ENCODE data around the gene NFYC.
A peak's percentile ranks its signal among the peaks of the same experiment; 100 is the strongest.

Gene NFYC

DNA sequence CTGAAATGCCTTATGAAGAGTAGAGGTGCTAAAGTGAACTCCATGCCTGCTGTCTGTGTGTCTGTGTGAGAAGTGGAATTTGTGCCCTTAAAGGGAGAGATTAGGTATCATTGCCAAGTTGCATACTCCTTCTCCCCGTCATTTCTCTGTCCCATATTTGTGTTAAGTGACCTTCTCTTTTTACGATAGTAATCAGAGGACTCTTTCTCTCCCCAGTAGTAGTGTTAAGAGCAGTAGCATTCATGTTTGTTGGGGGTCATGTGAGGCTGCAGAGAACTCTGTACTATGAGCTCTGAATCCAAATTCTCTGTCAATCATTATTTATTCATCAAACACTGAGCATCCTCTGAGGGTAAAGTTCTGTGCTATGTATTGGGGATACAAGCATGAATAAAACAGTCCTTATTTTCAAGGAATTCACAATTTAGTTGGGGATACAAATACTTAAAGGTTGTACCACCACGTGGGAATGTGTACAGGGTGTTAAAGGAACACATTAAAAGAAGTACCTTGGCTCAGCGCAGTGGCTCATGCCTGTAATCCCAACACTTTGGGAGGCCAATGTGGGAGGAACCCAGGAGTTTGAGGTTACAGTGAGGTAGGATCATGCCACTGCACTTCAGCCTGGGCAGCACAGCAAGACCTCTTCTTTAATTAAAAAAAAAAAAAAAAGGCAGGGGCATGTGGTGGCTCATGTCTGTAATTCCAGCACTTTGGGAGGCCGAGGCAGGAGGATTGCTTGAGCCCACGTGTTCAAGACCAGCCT, 67.3 kb downstream of the NFYC start:
- DNase-seq (ENCODE audit: low read depth in 3 of 3), result no peak

DNA sequence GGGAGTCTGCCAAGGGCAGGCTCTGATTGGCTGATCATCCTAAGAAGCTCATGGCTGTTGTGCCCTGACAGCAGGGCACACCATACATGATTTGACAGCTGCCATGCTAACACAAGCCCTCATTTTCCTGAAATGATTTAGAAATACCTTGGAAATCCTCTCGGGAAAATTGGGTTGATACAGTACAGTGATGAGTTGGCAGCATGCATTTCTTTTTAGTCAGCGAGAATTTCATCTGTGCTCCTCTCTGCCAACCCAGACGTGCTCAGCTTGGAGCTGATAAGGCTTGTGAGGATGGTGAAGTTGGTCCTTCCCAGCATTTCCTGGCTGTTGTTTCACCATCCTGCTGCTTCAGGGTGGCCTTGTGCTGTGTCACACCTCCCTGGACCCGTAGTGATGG, 69.5 kb downstream of the NFYC start:
- no peak for DNase-seq (ENCODE audit: low read depth in 3 of 3)

DNA sequence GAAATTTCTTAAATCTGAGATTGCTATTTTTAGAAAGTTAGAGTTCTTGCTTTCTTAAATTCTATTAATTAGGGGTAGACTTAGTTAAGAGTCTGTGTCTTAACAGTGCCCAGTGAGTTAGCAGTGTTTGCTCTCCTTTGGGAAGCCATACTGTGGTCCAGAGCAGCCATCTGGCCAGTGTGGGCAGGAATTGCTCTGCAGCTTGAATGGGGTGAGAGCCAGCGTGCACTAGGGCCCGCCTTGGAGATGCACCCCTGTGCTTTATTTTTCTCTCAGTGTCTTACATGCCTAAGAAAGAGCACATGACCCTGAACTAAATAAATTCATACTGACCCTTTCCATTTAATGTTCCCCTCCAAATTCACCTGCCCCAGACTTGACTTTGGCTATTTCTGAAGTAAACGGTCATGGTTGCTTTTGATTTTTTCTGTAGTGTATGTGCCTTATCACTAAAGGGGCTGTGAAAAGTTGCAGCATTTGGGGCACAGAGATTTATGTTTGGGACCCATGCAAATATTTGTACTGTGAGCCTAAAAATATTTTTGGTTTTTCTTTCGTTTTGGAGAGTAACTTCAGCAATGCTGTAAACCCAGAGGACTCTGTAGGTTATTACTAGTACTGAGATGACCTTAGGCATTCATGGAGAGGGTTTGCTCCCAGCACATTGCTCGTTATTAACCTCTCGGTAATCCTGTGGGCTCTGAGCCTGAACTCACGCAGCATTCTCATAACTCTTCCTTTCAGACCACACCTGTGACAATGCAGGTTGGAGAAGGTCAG, 70.8 kb downstream of the NFYC start:
- no peak for DNase-seq (ENCODE audit: low read depth in 3 of 3)

DNA sequence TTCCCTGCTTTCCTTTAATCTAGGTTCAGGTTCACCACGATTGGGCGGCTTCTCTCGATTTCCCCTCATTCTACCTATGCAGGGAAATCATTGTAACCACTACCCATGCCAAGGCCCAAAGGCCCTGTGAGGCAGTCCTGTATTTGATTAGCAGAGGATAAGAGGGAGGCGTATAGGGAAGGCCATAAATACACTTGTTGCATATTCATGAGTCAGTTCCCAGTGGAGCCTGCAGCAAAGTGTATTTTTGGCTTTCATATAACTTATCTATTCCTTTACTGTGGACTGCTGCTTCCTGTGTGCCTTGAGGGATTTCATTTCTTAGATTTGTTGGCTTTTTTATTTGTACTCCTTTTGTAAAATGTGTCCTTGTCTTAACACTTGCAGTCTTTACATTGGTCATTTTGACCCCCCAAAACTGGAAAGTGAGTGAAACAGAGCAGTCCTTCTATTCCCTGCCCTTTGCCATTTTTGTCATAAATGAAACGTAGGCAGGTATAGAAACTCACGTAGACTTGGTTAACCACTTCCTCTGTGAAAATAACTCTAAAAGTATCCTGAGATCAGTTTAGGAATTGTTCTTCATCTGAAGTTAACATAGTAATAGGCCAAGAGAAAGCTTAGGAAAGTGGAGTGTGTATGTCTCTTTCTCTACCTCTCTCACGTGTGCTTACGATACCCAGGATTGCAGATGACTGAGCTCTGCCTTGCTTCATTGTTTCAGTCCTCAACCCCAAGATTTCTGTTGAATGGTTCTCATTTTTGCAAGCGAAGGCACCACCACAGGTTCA, 72.4 kb downstream of the NFYC start:
- DNase-seq (ENCODE audit: low read depth in 3 of 3), result no peak

DNA sequence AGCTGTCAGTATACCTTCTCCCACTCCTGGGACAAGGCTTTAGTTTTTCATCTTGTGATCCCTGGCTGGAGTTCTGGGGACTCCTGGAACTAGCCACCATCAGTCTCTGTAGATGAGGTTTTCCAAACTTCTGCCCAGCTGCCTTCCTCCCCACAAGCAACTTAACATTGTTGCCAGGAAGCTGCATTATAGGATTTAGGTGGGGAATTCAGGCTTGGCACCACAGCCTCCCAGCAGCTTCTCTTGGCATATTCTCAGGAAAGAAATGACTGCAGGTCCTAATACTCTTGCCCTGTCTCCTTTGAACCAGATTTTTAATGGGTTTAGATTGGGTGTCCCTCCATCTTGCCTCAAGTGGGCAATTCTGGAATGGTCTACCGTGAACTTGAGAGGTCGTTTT, 73.5 kb downstream of the NFYC start:
- DNase-seq (ENCODE audit: low read depth in 3 of 3), result no peak

DNA sequence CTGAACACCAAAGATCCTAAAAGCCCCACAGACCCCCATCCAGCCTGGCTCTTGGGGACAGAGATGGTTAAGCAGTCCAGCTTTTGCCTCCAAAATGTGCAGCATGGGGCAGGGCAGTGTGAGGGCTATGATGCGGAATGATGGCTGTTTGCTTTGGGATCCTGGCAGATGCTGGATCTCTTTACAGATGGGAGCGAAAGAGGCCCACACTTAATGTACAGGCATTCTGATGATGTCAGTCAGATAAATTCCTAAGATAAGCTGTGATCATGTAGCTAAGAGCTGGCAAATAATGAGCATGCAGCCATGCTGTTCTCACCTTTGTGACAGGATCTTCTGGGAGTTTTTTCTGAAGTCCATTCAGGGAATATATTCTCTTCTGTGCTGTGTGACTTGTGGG, 74.5 kb downstream of the NFYC start:
- DNase-seq (ENCODE audit: low read depth in 3 of 3), result no peak

DNA sequence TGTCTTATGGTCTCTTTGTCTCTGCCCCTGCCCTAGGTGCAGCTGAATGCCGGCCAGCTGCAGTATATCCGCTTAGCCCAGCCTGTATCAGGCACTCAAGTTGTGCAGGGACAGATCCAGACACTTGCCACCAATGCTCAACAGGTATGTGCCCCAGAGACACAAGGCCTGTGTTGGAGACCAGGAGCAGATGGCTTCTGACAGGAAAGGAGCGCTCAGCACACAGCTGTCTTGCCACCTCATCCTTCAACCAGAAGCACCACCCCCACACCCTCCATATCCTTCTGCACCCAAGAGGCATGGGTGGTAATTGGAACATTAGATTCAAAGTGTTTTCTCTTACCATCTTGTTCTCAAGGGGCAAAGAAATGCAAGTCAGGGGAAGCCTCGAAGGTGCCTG, 75.1 kb downstream of the NFYC start:
- DNase-seq (ENCODE audit: low read depth in 3 of 3), result no peak

DNA sequence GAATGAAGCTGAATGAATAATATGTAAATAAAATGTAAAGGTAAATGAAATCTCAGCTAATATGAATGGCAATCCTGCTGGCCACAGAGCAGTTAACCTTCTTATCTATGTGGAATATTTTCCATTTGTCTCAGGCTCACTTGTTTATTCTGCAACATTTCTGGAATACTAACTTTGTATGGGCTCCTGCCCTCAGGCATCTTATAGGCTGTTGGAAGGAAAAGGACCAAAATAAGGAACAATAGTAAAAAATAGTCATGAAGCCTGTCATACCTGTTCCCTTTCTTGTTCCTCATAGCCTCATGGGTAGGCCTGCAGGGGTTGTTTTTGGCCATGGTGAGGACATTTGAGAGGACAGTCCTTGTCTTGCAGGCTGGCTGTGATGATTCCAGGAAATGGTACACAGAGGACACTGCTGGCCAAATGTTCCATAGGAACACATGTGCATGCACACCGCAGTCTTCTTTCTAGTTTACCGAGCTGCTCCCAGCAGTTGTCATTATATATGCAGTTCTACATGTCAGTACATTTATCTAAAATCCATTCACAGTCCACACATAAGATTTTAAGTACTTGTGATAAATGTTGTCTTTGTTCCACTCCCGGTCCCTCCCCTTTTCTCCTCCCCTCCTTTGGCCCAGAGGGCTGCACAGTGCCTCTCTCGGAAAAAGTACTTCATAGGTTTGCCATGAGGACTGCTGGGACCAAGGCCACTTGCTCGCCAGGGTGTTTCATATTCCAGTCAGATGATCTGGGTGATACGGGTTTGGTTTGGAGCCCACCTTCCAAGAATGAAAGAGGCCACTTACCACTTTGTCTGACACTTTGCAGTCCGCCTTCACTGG, 76.9 kb downstream of the NFYC start:
- DNase-seq (ENCODE audit: low read depth in 3 of 3), result no peak

DNA sequence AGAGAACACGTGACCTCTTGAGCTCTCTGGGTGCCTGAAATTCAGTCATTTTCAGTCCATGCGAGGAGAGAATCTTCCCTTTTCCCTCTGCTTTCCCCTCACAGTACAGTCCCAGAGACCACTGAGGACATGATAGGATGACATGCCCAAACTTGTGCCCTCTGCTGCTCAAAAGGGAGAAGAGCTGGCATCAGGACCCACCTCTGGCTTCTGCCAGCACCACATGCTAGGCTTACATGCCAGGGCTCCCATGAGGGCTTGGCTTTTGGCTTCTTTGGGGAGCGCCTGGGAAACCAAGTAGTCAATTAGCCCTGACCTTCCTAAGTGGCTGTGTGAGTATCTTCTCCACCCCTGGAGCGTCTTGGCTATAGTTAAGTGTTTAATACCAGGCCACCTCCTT, 78.3 kb downstream of the NFYC start:
- no peak for DNase-seq (ENCODE audit: low read depth in 3 of 3)

DNA sequence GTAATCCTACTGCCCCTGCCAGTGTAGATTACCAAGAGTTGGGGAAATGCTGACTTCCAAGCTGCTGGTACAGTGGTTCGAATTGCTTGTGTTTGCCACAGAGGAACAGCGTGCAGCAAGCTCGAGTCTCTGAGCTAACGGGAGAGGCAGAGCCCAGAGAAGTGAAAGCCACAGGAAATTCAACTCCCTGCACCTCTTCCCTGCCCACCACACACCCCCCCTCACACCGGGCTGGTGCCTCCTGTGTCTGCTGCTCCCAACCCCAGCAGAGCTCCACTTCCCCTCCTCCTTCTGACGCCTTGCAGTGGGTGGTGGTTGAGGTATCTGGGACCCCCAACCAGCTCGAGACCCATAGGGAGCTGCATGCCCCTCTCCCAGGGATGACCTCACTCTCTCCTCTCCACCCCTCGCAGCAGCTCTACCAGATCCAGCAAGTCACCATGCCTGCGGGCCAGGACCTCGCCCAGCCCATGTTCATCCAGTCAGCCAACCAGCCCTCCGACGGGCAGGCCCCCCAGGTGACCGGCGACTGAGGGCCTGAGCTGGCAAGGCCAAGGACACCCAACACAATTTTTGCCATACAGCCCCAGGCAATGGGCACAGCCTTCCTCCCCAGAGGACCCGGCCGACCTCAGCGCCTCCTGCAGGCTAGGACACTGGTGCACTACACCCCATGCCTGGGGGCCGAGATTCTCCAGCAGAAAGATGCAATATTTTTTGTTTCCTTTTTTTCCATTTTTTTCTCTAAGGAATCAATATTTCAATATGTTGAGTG, 79.0 kb downstream of the NFYC start:
- DNase-seq (ENCODE audit: low read depth in 3 of 3), result no peak

DNA sequence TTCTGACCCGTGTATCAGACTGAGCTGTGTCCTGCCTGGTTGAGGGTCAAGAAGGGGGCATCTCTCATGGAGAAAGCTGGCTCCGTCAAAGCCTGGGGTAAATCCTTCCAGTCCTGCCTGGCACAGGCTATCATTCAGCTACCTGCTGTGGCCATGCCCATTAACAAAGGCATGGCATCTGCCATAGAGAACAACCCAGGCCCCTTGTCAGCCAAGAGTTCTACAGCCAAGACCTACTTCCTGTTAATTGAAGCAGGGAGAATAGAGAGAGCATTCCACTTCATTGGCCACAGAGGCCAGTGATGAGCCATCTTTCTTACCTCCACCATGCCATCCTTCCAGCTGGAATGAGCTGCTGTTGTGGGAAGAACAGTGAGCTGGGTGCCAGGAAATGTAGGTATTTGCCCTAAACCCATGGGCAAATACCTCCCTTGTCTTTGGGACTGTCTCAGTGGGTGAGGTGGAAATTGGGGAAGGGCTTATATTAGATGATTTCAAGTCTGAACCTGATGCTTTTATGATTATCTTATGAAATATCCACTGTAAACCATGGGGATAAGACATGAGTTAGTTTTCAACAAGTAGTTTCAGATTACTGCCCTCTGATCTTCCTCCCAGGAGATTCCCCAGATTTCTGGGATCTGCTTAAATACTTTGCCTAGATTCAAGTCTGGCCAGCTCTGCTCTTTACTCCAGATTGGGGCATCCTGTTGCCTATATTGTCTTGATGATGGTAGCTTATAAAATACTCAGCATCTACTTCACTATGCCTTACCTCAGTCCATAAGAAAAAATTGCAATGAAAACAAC, 80.8 kb downstream of the NFYC start:
- DNase-seq (ENCODE audit: low read depth in 3 of 3), result no peak

DNA sequence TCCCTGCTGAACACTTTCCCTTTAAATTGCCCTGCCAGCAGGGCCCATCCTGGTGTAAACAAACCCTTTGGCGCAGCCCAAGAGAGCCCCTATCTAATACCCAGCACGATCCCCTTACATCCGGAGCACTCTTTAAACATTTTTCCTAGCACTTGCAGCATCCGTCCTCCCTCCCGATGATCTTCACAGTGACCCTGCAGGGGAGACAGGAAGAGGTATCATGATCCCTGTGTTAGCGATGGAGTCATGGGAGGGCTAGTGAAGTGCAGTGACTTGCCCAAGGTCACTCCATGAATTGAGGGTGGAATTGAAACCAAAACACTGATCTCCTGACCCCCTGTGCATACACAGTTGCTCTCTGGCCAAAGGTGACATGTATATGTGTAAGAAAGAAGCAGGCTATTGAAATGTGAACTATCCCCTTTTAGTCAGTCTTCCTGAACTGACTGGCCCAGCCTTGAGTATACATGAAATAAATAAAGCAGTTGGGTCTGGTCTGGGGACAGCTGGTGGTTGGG, 82.3 kb downstream of the NFYC start:
- no peak for DNase-seq (ENCODE audit: low read depth in 3 of 3)

DNA sequence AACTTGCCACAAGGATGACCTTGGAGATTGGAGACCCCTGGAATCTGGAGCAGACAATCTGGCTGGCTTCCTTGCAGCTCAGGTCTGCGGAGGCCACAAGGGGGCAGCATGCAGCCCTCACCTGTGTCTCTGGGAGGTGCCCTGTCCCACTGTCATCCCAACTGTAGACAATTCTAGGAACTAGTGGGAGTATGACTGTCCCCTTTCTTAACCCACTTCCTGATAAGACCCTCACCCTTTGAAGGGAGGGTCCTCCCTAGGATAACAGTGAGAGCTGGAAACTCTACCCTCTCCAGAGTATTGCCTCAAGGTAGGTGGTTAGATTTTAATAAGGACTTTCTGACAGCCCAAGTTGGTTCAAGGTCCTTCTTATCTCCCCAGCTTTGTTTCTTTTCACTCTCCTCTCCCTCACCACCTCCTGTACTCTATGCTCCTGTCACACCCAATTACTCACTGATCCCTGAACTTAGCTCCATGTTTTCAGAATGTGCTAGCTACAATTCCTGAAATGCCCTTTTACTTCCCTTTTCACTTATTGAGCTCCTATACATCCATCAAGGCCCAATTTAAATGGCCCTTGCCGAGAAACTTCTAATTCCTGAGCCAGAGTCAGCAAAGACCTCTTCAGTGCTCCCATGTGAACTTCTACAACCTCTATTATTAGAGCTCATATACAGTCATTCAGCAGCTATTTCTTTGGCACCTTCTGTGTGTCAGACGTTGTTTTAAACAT, 82.9 kb downstream of the NFYC start:
- DNase-seq (ENCODE audit: low read depth in 3 of 3), result peak; percentile 44 to 60 (median 47)

DNA sequence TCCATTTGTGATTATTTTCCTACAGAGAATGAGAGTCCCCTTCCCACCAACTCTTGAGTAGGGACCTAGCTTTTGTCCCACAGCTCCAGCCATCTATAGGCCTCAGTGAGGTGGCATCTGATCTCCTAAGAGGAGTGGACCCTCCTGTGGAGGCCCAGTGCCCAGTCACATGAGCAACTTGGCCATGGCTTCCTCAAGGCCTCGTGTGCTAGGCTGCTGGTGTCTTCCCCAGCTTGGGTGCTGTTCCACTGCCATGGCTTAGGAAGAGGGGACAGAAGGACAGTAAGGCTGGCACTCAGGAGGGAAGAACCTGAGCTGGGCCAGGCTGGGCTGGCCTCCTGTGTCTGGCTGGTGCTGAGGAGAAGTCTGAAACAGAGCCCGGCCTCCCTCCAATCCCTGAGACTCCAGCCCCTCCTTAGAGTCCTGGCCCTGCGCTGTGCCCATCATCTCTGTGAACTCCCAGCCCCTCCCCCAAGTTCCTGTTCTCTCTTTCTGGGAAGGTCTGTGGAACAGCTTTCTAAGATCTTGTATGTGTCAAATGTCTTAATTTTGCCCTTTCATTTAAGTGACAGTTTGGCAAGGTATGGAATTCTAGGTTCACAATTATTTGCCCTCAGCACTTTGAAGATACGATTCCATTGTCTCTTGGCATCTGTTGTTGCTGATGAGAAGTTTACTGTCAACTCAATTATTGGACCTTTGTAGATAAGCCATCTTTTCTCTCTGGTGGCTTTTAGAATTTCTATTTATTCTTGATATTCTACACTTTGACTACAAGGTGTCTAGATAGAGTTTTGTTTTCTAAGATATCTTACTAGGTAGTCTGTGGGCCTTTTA, 85.0 kb downstream of the NFYC start:
- no peak for DNase-seq (ENCODE audit: low read depth in 3 of 3)

DNA sequence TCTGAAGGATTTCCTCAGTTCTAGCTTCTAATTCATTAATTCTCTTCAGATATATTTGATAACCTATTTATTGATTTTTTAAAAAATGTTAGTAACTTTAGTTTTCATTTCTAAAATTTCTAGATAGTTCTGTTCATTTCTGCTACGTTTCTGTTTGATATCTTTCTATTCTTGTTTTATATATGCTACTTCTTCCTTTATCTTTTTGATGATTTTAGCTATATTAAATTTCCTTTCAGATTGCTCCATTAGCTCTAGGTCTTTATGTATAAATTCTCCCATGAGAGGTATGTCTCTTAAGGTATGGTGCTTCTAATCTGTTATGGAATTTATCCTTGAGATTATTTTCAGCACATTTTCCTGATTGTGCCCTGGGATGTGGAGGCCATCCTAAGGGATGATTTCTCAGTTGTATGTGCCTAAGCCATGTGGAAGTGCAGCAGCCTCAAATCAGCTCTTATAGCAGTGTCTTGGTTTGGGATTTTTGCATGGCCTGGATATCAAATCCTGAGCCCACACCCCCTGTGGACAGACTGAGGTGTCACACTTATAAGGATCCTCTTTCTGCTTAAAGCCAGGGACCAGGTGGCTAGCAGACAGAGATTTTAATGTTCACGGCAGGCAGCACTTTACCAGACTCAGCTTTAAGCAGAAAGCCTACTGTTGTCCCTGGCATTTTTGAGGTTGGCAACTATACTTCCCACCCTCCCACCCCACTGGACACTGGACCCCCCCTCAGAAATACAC, 85.9 kb downstream of the NFYC start:
- no peak for DNase-seq (ENCODE audit: low read depth in 3 of 3)

DNA sequence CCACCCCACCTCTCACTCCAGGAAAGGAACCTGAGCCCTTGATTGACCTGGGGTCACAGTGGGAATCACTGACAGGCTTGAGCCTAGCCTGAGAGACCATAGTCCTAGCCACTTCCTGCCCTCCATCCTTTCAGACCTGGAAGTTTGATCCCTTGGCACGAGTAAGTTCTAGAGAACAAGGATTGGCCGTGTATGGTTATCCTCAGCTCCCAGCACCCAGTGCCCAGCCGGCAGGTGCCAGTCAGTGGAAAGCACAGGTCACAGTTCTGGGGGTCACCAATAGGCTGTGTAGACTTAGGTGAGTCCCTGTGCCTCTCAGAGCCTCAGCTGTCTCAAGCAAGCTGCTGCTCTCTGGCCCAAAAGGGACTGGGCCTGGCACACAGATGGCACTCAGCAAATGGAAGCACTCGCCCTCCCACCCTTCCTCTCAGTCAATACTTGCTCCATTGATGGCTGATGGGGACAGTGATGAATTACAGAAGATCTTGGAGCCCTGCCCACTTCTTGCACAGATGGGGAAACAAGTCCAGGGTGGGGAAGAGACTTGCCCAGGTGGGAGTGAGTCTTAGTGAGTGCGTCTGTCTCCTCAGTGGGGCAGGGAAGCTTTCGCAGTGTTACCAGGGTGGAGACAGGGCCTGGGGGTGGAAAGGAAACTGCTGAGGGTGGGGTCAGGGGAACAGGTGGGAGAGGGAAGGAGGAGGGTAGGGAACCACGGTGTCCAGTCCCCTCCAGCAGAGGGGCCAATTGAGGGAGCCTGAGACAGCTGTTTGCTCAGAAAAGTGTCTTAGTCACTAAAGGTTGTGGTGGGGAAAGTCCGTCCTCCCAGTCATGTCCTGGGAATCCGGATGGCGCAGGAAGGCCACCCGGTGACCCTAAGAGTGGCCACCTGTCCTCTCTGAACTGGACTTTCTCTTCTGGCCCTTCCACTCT, 89.4 kb downstream of the NFYC start:
- no peak for DNase-seq (ENCODE audit: low read depth in 3 of 3)
